K562 (cell line): ENCODE data around the gene CCNY. TPM values are rescaled to one million over a fixed set of nuclear protein-coding genes. Genes with fewer than 3 reads are reported as not detected.

Experiments used
- ARID1B ChIP-seq: fragments of 450-650 bp; IDR thresholded peaks from 2 replicates; pipeline ENCODE4 v1.6.1; 2016; ENCODE audit warnings: antibody characterized with exemption, mild to moderate bottlenecking, inconsistent platforms
- CBFA2T2 ChIP-seq: fragments of 450-650 bp; conservative IDR thresholded peaks from 2 replicates; pipeline ENCODE4 v1.6.1; 2017; ENCODE audit warnings: mild to moderate bottlenecking
- CBFA2T3 ChIP-seq: fragments of 450-650 bp; IDR thresholded peaks from 2 replicates; pipeline ENCODE4 v1.6.1; 2017
- ELF1 ChIP-seq: fragments of 200-800 bp; sonication (Bioruptor generic); IDR thresholded peaks from 2 replicates; pipeline ENCODE4 v1.6.1; 2016; ENCODE audit warnings: missing genetic modification characterization, missing compliant biosample characterization
- NCOR1 ChIP-seq: fragments of 450-650 bp; IDR thresholded peaks from 2 replicates; pipeline ENCODE4 v1.6.1; 2016; ENCODE audit warnings: mild to moderate bottlenecking, moderate library complexity
- NFE2 ChIP-seq: IDR thresholded peaks from 2 replicates; pipeline ENCODE4 v1.6.1; 2014; ENCODE audit warnings: antibody characterized with exemption, low read depth
- NFIC ChIP-seq: fragments of 450-650 bp; IDR thresholded peaks from 2 replicates; pipeline ENCODE4 v1.6.1; 2017; ENCODE audit warnings: mild to moderate bottlenecking, inconsistent platforms
- SMARCA4 ChIP-seq: fragments of 450-650 bp; IDR thresholded peaks from 2 replicates; pipeline ENCODE4 v1.6.1; 2016
- SMARCE1 ChIP-seq: fragments of 450-650 bp; IDR thresholded peaks from 2 replicates; pipeline ENCODE4 v1.7.1; 2016; ENCODE audit warnings: mild to moderate bottlenecking
- TAF9B ChIP-seq: fragments of 450-650 bp; IDR thresholded peaks from 2 replicates; pipeline ENCODE4 v1.6.1; 2018; ENCODE audit warnings: mild to moderate bottlenecking; ENCODE audit not compliant: partially characterized antibody
- TEAD4 ChIP-seq, 2 experiments: sonication (generic) in 1 of 2; formaldehyde crosslinking in 1 of 2; IDR thresholded peaks; 2 replicates each; pipeline versions ENCODE4 v1.6.1 to v1.8.0; 2012 to 2022; ENCODE audit warnings: borderline replicate concordance in 1 of 2, inconsistent platforms in 1 of 2, low read length in 1 of 2, mild to moderate bottlenecking in 1 of 2, missing genetic modification reagents in 1 of 2
- ZNF586 ChIP-seq: fragments of 450-650 bp; formaldehyde crosslinking; conservative IDR thresholded peaks from 2 replicates; pipeline ENCODE4 v1.4.0; 2020; ENCODE audit warnings: mild to moderate bottlenecking, moderate library complexity
- polyA plus RNA-seq, 8 experiments: library from polyadenylated mRNA; depleted of rRNA in 4 of 8; stranded (reverse) in 5 of 8; unstranded in 3 of 8; fragments of >200 nt; fragmentation: Nextera tagmentation in 2 of 8; fragmentation: Illumina TruSeq in 1 of 8; extraction: Ambion mirVana in 2 of 8; extraction: Trizol in 1 of 8; gene quantifications; 2 replicates each; pipeline versions ENCODE4 v1.2.1 to v1.2.3, GENCODE V29; 2011 to 2014; ENCODE audit warnings: inconsistent platforms in 1 of 8, missing spikeins in 1 of 8
- total RNA-seq, 7 experiments: library from RNA; depleted of rRNA in 6 of 7; stranded (reverse); fragments of >200 nt in 6 of 7; fragmentation: Illumina TruSeq in 2 of 7; extraction: Trizol in 2 of 7; gene quantifications; 2 replicates each; pipeline versions ENCODE4 v1.2.1 to v1.2.3, GENCODE V29; 2011 to 2021; ENCODE audit warnings: low replicate concordance in 1 of 7
- TF ChIP-seq, protein P1 (sequence below), 2 experiments: fragments of 450-650 bp; conservative IDR thresholded peaks; 2 replicates each; pipeline ENCODE4 v1.6.1; 2017; ENCODE audit warnings: mild to moderate bottlenecking in 2 of 2, moderate library complexity in 2 of 2
- TF ChIP-seq, protein P2 (sequence below): fragments of 200-800 bp; sonication (Bioruptor generic); IDR thresholded peaks from 2 replicates; pipeline ENCODE4 v1.6.1; 2017; ENCODE audit warnings: missing genetic modification characterization, missing compliant biosample characterization
- TF ChIP-seq, protein P3 (sequence below): fragments of 450-650 bp; IDR thresholded peaks from 2 replicates; pipeline ENCODE4 v1.6.1; 2017; ENCODE audit warnings: antibody characterized with exemption, mild to moderate bottlenecking

Gene CCNY
- total and polyA plus RNA-seq, 9 of the 15 experiments (the other 6 are each of a cell fraction or from before 2014, with no cell fraction given) = 8.4 to 109 (median 38.6) TPM

DNA sequence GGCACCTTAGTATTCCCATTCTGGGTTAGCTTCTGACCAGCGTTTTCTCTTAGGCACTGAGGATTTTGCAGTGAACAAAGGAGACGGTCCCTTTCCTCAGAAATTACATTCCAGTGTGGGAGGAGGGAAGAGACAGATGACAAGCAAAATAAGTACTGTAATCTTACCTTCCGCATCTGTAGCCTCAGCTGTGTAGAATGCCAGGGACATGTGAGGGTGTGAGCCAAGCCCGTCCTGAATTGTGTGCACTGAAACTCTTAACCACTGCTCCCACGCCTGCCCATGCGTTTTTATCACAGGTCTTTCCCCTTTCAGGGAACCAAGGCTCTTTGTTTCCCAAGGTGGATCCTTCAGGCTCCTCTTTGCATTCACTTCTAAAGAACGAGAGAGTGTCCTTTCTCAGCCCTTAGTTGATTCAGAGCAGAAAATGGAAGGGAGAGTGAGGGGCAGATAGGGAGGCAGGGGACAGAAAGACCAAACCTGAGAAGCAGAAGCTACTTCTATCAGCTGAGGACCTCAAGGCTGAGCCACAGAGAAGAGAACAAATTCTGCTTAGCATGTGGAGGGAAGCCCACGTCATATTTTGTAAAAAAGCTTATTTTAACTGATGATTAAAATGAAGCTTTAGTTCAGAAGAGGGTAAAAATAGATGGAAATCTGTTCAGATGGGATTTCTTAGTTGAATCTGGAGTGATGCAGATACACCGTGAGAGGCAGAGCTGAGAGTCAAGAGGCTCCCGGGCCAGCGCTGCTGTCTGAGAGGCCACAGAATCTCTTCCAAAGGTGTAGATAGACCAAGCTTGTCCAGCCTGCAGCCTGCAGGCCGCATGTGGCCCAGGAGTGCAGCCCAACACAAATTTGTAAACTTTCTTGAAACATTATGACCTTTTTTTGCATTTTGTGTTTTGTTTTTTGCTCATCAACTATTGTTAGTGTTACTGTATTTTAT, 122.5 kb downstream of the CCNY start (continued):
- TF ChIP-seq ZNF586 (CRISPR knock-in tag) (no peak), SMARCE1 (0 out of 2 replicates have a peak, but pooled peaks have one; percentile 36), ARID1B (peak; percentile 53; the same call in 1 of the 2 replicates), CBFA2T3 (peak; percentile 71), SMARCA4 (0 out of 2 replicates have a peak, but pooled peaks have one; percentile 9), NFIC (0 out of 2 replicates have a peak, but pooled peaks have one; percentile 12), NFE2 (peak; percentile 74), TAF9B (peak; percentile 24), ELF1 (tag) (0 out of 2 replicates have a peak, but pooled peaks have one; percentile 16), TEAD4 (IDR thresholded peaks at IDR 0.05; ENCODE audit: low read length) (peak; percentile 64), TEAD4 (CRISPR knock-in tag; IDR thresholded peaks at IDR 0.05; ENCODE audit: borderline replicate concordance) (no peak), CBFA2T2 (peak; percentile 42), NCOR1 (peak; percentile 40; the same call in 1 of the 2 replicates)
- TF ChIP-seq, protein P1, sequence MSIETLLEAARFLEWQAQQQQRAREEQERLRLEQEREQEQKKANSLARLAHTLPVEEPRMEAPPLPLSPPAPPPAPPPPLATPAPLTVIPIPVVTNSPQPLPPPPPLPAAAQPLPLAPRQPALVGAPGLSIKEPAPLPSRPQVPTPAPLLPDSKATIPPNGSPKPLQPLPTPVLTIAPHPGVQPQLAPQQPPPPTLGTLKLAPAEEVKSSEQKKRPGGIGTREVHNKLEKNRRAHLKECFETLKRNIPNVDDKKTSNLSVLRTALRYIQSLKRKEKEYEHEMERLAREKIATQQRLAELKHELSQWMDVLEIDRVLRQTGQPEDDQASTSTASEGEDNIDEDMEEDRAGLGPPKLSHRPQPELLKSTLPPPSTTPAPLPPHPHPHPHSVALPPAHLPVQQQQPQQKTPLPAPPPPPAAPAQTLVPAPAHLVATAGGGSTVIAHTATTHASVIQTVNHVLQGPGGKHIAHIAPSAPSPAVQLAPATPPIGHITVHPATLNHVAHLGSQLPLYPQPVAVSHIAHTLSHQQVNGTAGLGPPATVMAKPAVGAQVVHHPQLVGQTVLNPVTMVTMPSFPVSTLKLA (conservative IDR thresholded peaks at IDR 0.05) = peak in 1 of 2 experiments; percentile 47; a peak in 2 of 4 replicates
- TF ChIP-seq, protein P2, sequence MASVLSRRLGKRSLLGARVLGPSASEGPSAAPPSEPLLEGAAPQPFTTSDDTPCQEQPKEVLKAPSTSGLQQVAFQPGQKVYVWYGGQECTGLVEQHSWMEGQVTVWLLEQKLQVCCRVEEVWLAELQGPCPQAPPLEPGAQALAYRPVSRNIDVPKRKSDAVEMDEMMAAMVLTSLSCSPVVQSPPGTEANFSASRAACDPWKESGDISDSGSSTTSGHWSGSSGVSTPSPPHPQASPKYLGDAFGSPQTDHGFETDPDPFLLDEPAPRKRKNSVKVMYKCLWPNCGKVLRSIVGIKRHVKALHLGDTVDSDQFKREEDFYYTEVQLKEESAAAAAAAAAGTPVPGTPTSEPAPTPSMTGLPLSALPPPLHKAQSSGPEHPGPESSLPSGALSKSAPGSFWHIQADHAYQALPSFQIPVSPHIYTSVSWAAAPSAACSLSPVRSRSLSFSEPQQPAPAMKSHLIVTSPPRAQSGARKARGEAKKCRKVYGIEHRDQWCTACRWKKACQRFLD = 0 out of 2 replicates have a peak, but pooled peaks have one; percentile 42
- TF ChIP-seq, protein P3, sequence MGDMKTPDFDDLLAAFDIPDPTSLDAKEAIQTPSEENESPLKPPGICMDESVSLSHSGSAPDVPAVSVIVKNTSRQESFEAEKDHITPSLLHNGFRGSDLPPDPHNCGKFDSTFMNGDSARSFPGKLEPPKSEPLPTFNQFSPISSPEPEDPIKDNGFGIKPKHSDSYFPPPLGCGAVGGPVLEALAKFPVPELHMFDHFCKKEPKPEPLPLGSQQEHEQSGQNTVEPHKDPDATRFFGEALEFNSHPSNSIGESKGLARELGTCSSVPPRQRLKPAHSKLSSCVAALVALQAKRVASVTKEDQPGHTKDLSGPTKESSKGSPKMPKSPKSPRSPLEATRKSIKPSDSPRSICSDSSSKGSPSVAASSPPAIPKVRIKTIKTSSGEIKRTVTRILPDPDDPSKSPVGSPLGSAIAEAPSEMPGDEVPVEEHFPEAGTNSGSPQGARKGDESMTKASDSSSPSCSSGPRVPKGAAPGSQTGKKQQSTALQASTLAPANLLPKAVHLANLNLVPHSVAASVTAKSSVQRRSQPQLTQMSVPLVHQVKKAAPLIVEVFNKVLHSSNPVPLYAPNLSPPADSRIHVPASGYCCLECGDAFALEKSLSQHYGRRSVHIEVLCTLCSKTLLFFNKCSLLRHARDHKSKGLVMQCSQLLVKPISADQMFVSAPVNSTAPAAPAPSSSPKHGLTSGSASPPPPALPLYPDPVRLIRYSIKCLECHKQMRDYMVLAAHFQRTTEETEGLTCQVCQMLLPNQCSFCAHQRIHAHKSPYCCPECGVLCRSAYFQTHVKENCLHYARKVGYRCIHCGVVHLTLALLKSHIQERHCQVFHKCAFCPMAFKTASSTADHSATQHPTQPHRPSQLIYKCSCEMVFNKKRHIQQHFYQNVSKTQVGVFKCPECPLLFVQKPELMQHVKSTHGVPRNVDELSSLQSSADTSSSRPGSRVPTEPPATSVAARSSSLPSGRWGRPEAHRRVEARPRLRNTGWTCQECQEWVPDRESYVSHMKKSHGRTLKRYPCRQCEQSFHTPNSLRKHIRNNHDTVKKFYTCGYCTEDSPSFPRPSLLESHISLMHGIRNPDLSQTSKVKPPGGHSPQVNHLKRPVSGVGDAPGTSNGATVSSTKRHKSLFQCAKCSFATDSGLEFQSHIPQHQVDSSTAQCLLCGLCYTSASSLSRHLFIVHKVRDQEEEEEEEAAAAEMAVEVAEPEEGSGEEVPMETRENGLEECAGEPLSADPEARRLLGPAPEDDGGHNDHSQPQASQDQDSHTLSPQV = no peak
